ENCODE data around the gene FUT3. TPM values are rescaled to one million over a fixed set of nuclear protein-coding genes. Genes with fewer than 3 reads are reported as not detected.

Gene FUT3
- total RNA-seq, 6 experiments from 2014 or later, result 0.19 to 1.4 (median 0.33) TPM

DNA sequence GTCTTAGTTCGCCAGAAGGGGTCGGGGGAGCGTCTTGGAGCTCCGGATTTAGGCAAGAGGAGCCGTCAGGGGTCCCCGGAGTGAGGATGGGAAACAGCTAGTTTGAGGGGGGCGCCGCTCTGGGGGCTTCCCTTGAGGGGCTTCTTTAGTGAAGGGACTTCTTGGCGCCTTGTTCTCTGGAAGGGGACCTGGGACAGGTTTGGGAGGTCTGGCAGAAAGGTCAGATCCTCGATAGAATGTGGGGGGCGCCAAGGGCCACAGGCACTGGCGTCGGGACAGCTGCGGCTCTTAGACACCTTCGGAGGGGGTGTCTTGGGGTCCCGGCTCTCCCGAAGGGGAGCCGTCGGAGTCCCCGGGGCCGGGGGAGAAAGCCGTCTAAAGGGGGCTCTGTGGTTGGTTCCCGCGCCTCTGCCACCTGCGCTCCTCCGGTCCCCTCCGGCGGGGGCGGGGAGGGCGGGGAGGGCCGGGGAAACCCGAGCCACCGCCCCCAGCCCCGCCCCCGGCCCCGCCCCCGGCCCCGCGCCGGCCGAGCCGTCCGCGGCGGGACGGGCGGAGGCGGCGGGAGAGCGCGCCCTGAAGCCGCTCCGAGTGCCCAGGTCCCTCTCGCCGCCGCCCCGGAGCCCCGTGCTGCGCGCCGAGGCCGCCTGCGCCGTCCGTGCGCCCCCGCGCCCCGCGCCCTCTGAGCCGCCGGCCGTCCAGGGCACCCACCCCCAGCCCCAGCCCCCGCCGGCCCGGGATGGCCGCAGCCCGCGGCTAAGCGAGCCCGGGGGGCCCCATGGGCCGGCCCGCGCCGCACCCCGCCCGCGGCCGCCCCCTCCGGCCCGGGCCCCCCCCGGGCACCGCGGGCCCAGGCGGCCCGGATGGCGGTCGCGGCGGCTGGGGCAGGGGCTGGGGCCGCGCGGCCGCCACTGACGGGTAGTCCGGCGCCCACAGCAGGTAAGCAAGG, 46.5 kb downstream of the FUT3 start, which contains the start of gene NRTN:
Gene NRTN, plus strand, starts transcription at position 552 of the 946 bp plus-strand sequence. CDS start 19,099 bp downstream, outside the sequence.
- ATAC-seq, result peak; percentile 30 to 46 (median 34)
- peak within 1 kb of the TSS; percentile 35 to 49 (median 48) for H3K4me3 ChIP-seq

GRCh38 chr19:5803752-5804515, 47.3 kb downstream of the FUT3 start:
- Histone ChIP-seq H3K27ac (no peak overlapping the region), H3K36me3 (no peaks in the 10 kb centered on the region), H3K9me3 (no peaks in the 10 kb centered on the region), H3K27me3 (no peaks in the 10 kb centered on the region), H3K4me1 (peaks cover 0 to 42% (median 19%) of the 10 kb centered on the region in 4 donors), H3K4me3 (peak overlapping the region; percentile 24 to 44 (median 32))
- peak; percentile 73 to 86 (median 79) for ATAC-seq
- intact Hi-C loops (cut with DNase I), result loop anchor here in 1 of 2 donors (10.0 kb wide), 1 partner anchor 161 kb away; no protein-coding TSS in a partner anchor
- WGBS (ENCODE audit: insufficient coverage, low coverage, low lambda C conversion rate, missing lambda C conversion rate), result 0% methylated on average over 15 of the region's 54 CpGs
- peak; percentile 92 to 94 (median 93) for DNase-seq
- no peak for TF ChIP-seq POLR2A (IDR thresholded peaks at IDR 0.05)
- TF ChIP-seq, protein P1, sequence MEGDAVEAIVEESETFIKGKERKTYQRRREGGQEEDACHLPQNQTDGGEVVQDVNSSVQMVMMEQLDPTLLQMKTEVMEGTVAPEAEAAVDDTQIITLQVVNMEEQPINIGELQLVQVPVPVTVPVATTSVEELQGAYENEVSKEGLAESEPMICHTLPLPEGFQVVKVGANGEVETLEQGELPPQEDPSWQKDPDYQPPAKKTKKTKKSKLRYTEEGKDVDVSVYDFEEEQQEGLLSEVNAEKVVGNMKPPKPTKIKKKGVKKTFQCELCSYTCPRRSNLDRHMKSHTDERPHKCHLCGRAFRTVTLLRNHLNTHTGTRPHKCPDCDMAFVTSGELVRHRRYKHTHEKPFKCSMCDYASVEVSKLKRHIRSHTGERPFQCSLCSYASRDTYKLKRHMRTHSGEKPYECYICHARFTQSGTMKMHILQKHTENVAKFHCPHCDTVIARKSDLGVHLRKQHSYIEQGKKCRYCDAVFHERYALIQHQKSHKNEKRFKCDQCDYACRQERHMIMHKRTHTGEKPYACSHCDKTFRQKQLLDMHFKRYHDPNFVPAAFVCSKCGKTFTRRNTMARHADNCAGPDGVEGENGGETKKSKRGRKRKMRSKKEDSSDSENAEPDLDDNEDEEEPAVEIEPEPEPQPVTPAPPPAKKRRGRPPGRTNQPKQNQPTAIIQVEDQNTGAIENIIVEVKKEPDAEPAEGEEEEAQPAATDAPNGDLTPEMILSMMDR (IDR thresholded peaks at IDR 0.05), result peak; percentile 94 to 98 (median 96)

More for the DNA sequence above, 46.5 kb downstream of the FUT3 start, which contains the start of gene NRTN:
- Histone ChIP-seq H3K4me1 (peaks cover 0 to 41% (median 17%) of the 10 kb centered on the region in 4 donors), H3K27ac (no peak within 1 kb of the TSS), H3K36me3 (no peaks in the 10 kb centered on the region), H3K27me3 (no peaks in the 10 kb centered on the region), H3K9me3 (no peaks in the 10 kb centered on the region)
- intact Hi-C loops (cut with DNase I), result loop anchor here (5.0 to 10.0 kb wide), 2 partner anchors 88 to 160 kb away; no protein-coding TSS in a partner anchor
- DNase-seq, result peak in 2 of 3 donors; percentile 66 to 73
- 0% methylated on average over 1 of the region's 107 CpGs for WGBS (ENCODE audit: insufficient coverage, low coverage, low lambda C conversion rate, missing lambda C conversion rate)
- TF ChIP-seq POLR2A (IDR thresholded peaks at IDR 0.05), result no peak
- TF ChIP-seq, protein P1 (IDR thresholded peaks at IDR 0.05), result no peak

- no peaks in the 10 kb centered on the region for H3K9me3 ChIP-seq
- ATAC-seq (no peak), DNase-seq (no peak)
- peak overlapping the region; percentile 24 to 44 (median 32) for H3K4me3 ChIP-seq
- intact Hi-C loops (cut with DNase I), result loop anchor here in 1 of 2 donors (10.0 kb wide), 1 partner anchor 161 kb away; no protein-coding TSS in a partner anchor
- H3K27me3 ChIP-seq, result no peaks in the 10 kb centered on the region
- H3K4me1 ChIP-seq, result peaks cover 0 to 46% (median 21%) of the 10 kb centered on the region in 4 donors
- H3K27ac ChIP-seq, result no peak overlapping the region
- WGBS (ENCODE audit: insufficient coverage, low coverage, low lambda C conversion rate, missing lambda C conversion rate), result 8% methylated on average over 2 of the region's 8 CpGs
- H3K36me3 ChIP-seq, result no peaks in the 10 kb centered on the region
- TF ChIP-seq, protein P1 (IDR thresholded peaks at IDR 0.05), result no peak
- no peak for TF ChIP-seq POLR2A (IDR thresholded peaks at IDR 0.05)
Observed at GRCh38 chr19:5803441-5803751, 47.9 kb downstream of the FUT3 start.

Measured in right lobe of liver (tissue), 6 donors.